Esophagus squamous epithelium (tissue), 4 donors: Measurements from ENCODE around the gene CAMK1D.

Experiments
- CTCF ChIP-seq, 6 experiments: fragments of 450-650 bp in 4 of 6; fragments of 200-600 bp in 2 of 6; sonication (generic) in 2 of 6; IDR thresholded peaks; one replicate each; pipeline ENCODE4 v1.5.1; 2016 to 2019; ENCODE audit warnings: antibody characterized with exemption in 6 of 6, mild to moderate bottlenecking in 4 of 6, moderate library complexity in 4 of 6
- POLR2A ChIP-seq, 4 donors: fragments of 450-650 bp; IDR thresholded peaks; one replicate each; pipeline ENCODE4 v1.6.1; 2017; ENCODE audit warnings: antibody characterized with exemption in 4 of 4, mild to moderate bottlenecking in 4 of 4, moderate library complexity in 3 of 4

- TF ChIP-seq CTCF (IDR thresholded peaks at IDR 0.05) (no peak), POLR2A (IDR thresholded peaks at IDR 0.05) (no peak)
Observed at GRCh38 chr10:12510501-12510941, 161.2 kb downstream of the CAMK1D start.
